Naive thymus-derived CD4-positive, alpha-beta T cell (primary cell): ENCODE results near the gene POLR2L. TPM values are rescaled to one million over a fixed set of nuclear protein-coding genes. Genes with fewer than 3 reads are reported as not detected.
A peak's percentile ranks its signal among the peaks of the same experiment; 100 is the strongest.

ENCODE experiments used
- ATAC-seq: fragments of 150-1000 bp; cut with Tn5 transposase; 2 replicates; pipeline ENCODE4 v1.10.0; 2021; ENCODE audit warnings: mild to moderate bottlenecking, moderate library complexity
- CTCF ChIA-PET: fragments of 350-600 bp; sonication (Branson Sonifier 250); formaldehyde crosslinking; loops from one replicate; lab custom pipeline; 2021; ENCODE audit warnings: antibody characterized with exemption; lab: Charles Lee
- POLR2A ChIA-PET: fragments of 350-600 bp; sonication (Branson Sonifier 250); formaldehyde crosslinking; loops from one replicate; lab custom pipeline; 2021; ENCODE audit warnings: antibody characterized with exemption, inconsistent platforms; lab: Charles Lee
- DNase-seq, 9 donors: peaks; one replicate each; pipeline versions ENCODE4 v3.0.0 to v3.0.0-alpha.2; 2020 to 2022; ENCODE audit warnings: mixed read lengths in 1 of 9
- H3K27ac ChIP-seq: one replicate; pipeline ENCODE4 v1.7.0; 2013; ENCODE audit warnings: mild to moderate bottlenecking, low read depth, low read length, moderate library complexity
- H3K27me3 ChIP-seq, 2 donors: one replicate each; pipeline ENCODE4 v1.7.0; 2013; ENCODE audit warnings: low read length in 2 of 2, mild to moderate bottlenecking in 2 of 2, moderate library complexity in 2 of 2; ENCODE audit not compliant: control insufficient read depth in 2 of 2, insufficient read depth in 2 of 2
- H3K36me3 ChIP-seq, 3 experiments: 1 replicate in 2 of 3; 2 replicates in 1 of 3; pipeline ENCODE4 v1.7.0; 2013; ENCODE audit warnings: low read length in 3 of 3, mild to moderate bottlenecking in 3 of 3, moderate library complexity in 1 of 3; ENCODE audit not compliant: insufficient read depth in 3 of 3, control insufficient read depth in 2 of 3
- H3K4me1 ChIP-seq, 2 donors: one replicate each; pipeline ENCODE4 v1.7.0; 2013; ENCODE audit warnings: low read length in 2 of 2, mild to moderate bottlenecking in 2 of 2, moderate library complexity in 1 of 2; ENCODE audit not compliant: control insufficient read depth in 2 of 2, insufficient read depth in 2 of 2
- H3K4me3 ChIP-seq: 2 replicates; pipeline ENCODE4 v1.7.0; 2013; ENCODE audit warnings: mild to moderate bottlenecking, low read length
- H3K9me3 ChIP-seq, 3 experiments: 1 replicate in 2 of 3; 2 replicates in 1 of 3; pipeline ENCODE4 v1.7.0; 2013; ENCODE audit warnings: low read length in 3 of 3; ENCODE audit not compliant: control insufficient read depth in 2 of 3
- H3K27ac Mint-ChIP-seq, 9 donors: one replicate each; pipeline ENCODE4 v1.8.0; 2020 to 2022; ENCODE audit warnings: mixed read lengths in 9 of 9, mild to moderate bottlenecking in 8 of 9, moderate library complexity in 5 of 9, inconsistent platforms in 2 of 9
- H3K27me3 Mint-ChIP-seq, 5 donors: one replicate each; pipeline ENCODE4 v1.8.0; 2021 to 2022; ENCODE audit warnings: mixed read lengths in 5 of 5, mild to moderate bottlenecking in 1 of 5
- H3K36me3 Mint-ChIP-seq, 5 donors: one replicate each; pipeline ENCODE4 v1.8.0; 2020 to 2022; ENCODE audit warnings: mixed read lengths in 5 of 5, mild to moderate bottlenecking in 3 of 5, inconsistent platforms in 1 of 5
- H3K4me1 Mint-ChIP-seq, 7 donors: one replicate each; pipeline ENCODE4 v1.8.0; 2020 to 2022; ENCODE audit warnings: mixed read lengths in 7 of 7, mild to moderate bottlenecking in 3 of 7, inconsistent platforms in 1 of 7
- H3K4me3 Mint-ChIP-seq, 10 donors: one replicate each; pipeline ENCODE4 v1.8.0; 2020 to 2022; ENCODE audit warnings: mild to moderate bottlenecking in 10 of 10, mixed read lengths in 10 of 10, moderate library complexity in 6 of 10, inconsistent platforms in 2 of 10
- H3K9me3 Mint-ChIP-seq, 11 donors: one replicate each; pipeline ENCODE4 v1.8.0; 2020 to 2022; ENCODE audit warnings: mixed read lengths in 11 of 11, mild to moderate bottlenecking in 4 of 11, inconsistent platforms in 1 of 11, moderate library complexity in 1 of 11
- intact Hi-C, 2 donors: fragments of 100-400 bp; cut with micrococcal nuclease; formaldehyde crosslinking; loops; one replicate each; pipeline ENCODE4 v1.15.1; 2023
- polyA plus RNA-seq, 2 donors: library from polyadenylated mRNA; unstranded; fragments of 300-500 nt; fragmentation: Illumina TruSeq; gene quantifications; one replicate each; pipeline ENCODE4 v1.2.3, GENCODE V29; 2021
- total RNA-seq, 6 experiments: library from RNA in 5 of 6; stranded (reverse) in 5 of 6; gene quantifications; 1 replicate in 5 of 6; 2 replicates in 1 of 6; pipeline ENCODE4 v1.2.3 and lab custom pipeline; 2021 to 2026

Gene POLR2L
- total and polyA plus RNA-seq, 7 experiments from 2014 or later, result 31.2 to 93.3 (median 49.1) TPM

- Histone ChIP-seq H3K27ac (no peak overlapping the region), H3K9me3 (no peaks in the 10 kb centered on the region), H3K27me3 (no peaks in the 10 kb centered on the region), H3K4me3 (no peak overlapping the region), H3K36me3 (peaks cover 0 to 51% (median 0%) of the 10 kb centered on the region in 3 experiments), H3K4me1 (peaks cover 19 to 21% of the 10 kb centered on the region in 2 donors)
- Mint-ChIP-seq H3K27ac (peak overlapping the region in 4 of 9 donors; percentile 8 to 91 (median 50)), H3K36me3 (peaks cover 0 to 9% (median 0%) of the 10 kb centered on the region in 5 donors), H3K4me3 (peak overlapping the region in 8 of 10 donors; percentile 28 to 92 (median 44)), H3K9me3 (peaks cover 0 to 2% (median 0%) of the 10 kb centered on the region in 11 donors), H3K27me3 (peaks cover 0 to 3% (median 0%) of the 10 kb centered on the region in 5 donors), H3K4me1 (peaks cover 0 to 28% (median 17%) of the 10 kb centered on the region in 7 donors)
- ATAC-seq, result no peak
- intact Hi-C loops, result no loop called here
- POLR2A ChIA-PET, result interaction anchor here (0.8 to 5.1 kb wide), 7 partner anchors 8 to 1036 kb away, joined by 4 to 79 read pairs (median 28); partner anchors contain the start of genes CD151, CRACR2B, PIDD1 and POLR2L
- DNase-seq, result no peak
- CTCF ChIA-PET, result no interaction called here
These were observed 20.6 kb downstream of the POLR2L start for GRCh38 chr11:821512-822371.

- H3K4me3 Mint-ChIP-seq, result peak overlapping the region; percentile 82 to 92 (median 86)
- H3K9me3 Mint-ChIP-seq, result peaks cover 0 to 2% (median 0%) of the 10 kb centered on the region in 11 donors
- ChIA-PET CTCF (no interaction called here), POLR2A (interaction anchor here (0.5 to 5.1 kb wide), 14 partner anchors 9 to 1037 kb away, joined by 3 to 79 read pairs (median 8); partner anchors contain the start of genes CD151, CRACR2B, PIDD1 and POLR2L)
- Histone ChIP-seq H3K36me3 (peaks cover 0 to 51% (median 0%) of the 10 kb centered on the region in 3 experiments), H3K27ac (peak overlapping the region; percentile 91), H3K9me3 (no peaks in the 10 kb centered on the region), H3K4me1 (peaks cover 12 to 15% of the 10 kb centered on the region in 2 donors), H3K27me3 (no peaks in the 10 kb centered on the region), H3K4me3 (peak overlapping the region; percentile 86)
- no peak for ATAC-seq
- intact Hi-C loops, result loop anchor here (1.0 kb wide), 2 partner anchors 9 to 21 kb away; partner anchors contain the start of genes POLR2L (in 1 of the 2) and TSPAN4 (in 1 of the 2)
- no peak for DNase-seq
- no peaks in the 10 kb centered on the region for H3K27me3 Mint-ChIP-seq
- H3K36me3 Mint-ChIP-seq, result peaks cover 0 to 9% (median 0%) of the 10 kb centered on the region in 5 donors
- peak overlapping the region in 7 of 9 donors; percentile 43 to 91 (median 62) for H3K27ac Mint-ChIP-seq
- H3K4me1 Mint-ChIP-seq, result peaks cover 0 to 24% (median 13%) of the 10 kb centered on the region in 7 donors
These were observed 21.4 kb downstream of the POLR2L start for GRCh38 chr11:820655-821511.

- Histone ChIP-seq H3K27ac (peak overlapping the region; percentile 91), H3K4me1 (peaks cover 12 to 15% of the 10 kb centered on the region in 2 donors), H3K27me3 (no peaks in the 10 kb centered on the region), H3K4me3 (peak overlapping the region; percentile 86), H3K9me3 (no peaks in the 10 kb centered on the region), H3K36me3 (peaks cover 0 to 47% (median 0%) of the 10 kb centered on the region in 3 experiments)
- Mint-ChIP-seq H3K9me3 (peaks cover 0 to 2% (median 0%) of the 10 kb centered on the region in 11 donors), H3K36me3 (peaks cover 0 to 5% (median 0%) of the 10 kb centered on the region in 5 donors), H3K4me1 (peaks cover 0 to 24% (median 13%) of the 10 kb centered on the region in 7 donors), H3K27me3 (no peaks in the 10 kb centered on the region), H3K4me3 (peak overlapping the region; percentile 82 to 92 (median 86)), H3K27ac (peak overlapping the region in 8 of 9 donors; percentile 67 to 93 (median 86))
- intact Hi-C loops, result loop anchor here (1.0 kb wide), 7 partner anchors 10 to 314 kb away; partner anchors contain the start of genes POLR2L (in 2 of the 2), RPLP2 (in 2 of the 2), TSPAN4 (in 2 of the 2) and PIDD1 (in 1 of the 2)
- CTCF ChIA-PET, result interaction anchor here (0.9 kb wide), 1 partner anchor 9 kb away, joined by 3 read pairs; no protein-coding TSS in a partner anchor
- peak; percentile 88 to 97 (median 96) for DNase-seq
- peak; percentile 86 for ATAC-seq
- POLR2A ChIA-PET, result interaction anchor here (0.5 to 5.1 kb wide), 18 partner anchors 9 to 702 kb away, joined by 3 to 79 read pairs (median 7); partner anchors contain the start of genes BET1L, CD151, CRACR2B and DEAF1
These were observed 22.2 kb downstream of the POLR2L start for GRCh38 chr11:819943-820649.

- Mint-ChIP-seq H3K4me3 (peak overlapping the region; percentile 82 to 92 (median 86)), H3K9me3 (no peaks in the 10 kb centered on the region), H3K27me3 (no peaks in the 10 kb centered on the region), H3K4me1 (peaks cover 0 to 24% (median 13%) of the 10 kb centered on the region in 7 donors), H3K36me3 (no peaks in the 10 kb centered on the region), H3K27ac (peak overlapping the region in 7 of 9 donors; percentile 67 to 93 (median 86))
- Histone ChIP-seq H3K27me3 (no peaks in the 10 kb centered on the region), H3K36me3 (peaks cover 0 to 40% (median 0%) of the 10 kb centered on the region in 3 experiments), H3K4me3 (peak overlapping the region; percentile 86), H3K9me3 (no peaks in the 10 kb centered on the region), H3K27ac (peak overlapping the region; percentile 91), H3K4me1 (peaks cover 12 to 15% of the 10 kb centered on the region in 2 donors)
- ATAC-seq, result peak; percentile 86
- intact Hi-C loops, result loop anchor here (1.0 kb wide), 6 partner anchors 10 to 313 kb away; partner anchors contain the start of genes RPLP2 (in 2 of the 2), PIDD1 (in 1 of the 2), POLR2L (in 1 of the 2) and SLC25A22 (in 1 of the 2)
- ChIA-PET POLR2A (interaction anchor here (0.5 to 5.1 kb wide), 21 partner anchors 8 to 612 kb away, joined by 3 to 79 read pairs (median 6); partner anchors contain the start of genes BET1L, CD151, CRACR2B and DEAF1), CTCF (interaction anchor here (0.5 to 1.2 kb wide), 5 partner anchors 8 to 612 kb away, joined by 3 to 6 read pairs (median 3); partner anchors contain the start of genes BET1L and RIC8A)
- DNase-seq, result peak; percentile 85 to 95 (median 92)
These were observed 23.0 kb downstream of the POLR2L start for GRCh38 chr11:819129-819931.
